Ramos (cell line): ENCODE measurements around the gene CHRM2.
"Not testable (repeated sequence)": the region's sequence is repeated elsewhere in the genome, so short reads cannot be mapped to it uniquely, and the experiment has no call there.

Source experiments
- in situ Hi-C: fragments of 300-500 bp; cut with MboI; formaldehyde crosslinking; loops from one replicate; pipeline ENCODE4 v1.14.3; 2022; ENCODE audit warnings: low sequenced_read_pairs; ENCODE audit not compliant: unreplicated experiment

The CHRM2 gene

GRCh38 chr7:136868496-136869000, at the start of gene CHRM2:
TSS of gene CHRM2 (plus strand) at chr7:136868652. CDS start at chr7:137014866, 146,214 bp downstream.
- in situ Hi-C loops, result no loop called here

GRCh38 chr7:136831398-136831797, 37.1 kb upstream of the CHRM2 start:
- in situ Hi-C loops, result not testable (repeated sequence)

- in situ Hi-C loops, result no loop called here
These were observed 22.5 kb upstream of the CHRM2 start for GRCh38 chr7:136845899-136846465.

- in situ Hi-C loops, result no loop called here
These were observed 20.6 kb upstream of the CHRM2 start for GRCh38 chr7:136847858-136848257.

- in situ Hi-C loops, result no loop called here
These were observed 14.8 kb upstream of the CHRM2 start for GRCh38 chr7:136853654-136854053.

GRCh38 chr7:136857573-136857972, 10.9 kb upstream of the CHRM2 start:
- in situ Hi-C loops, result no loop called here

- in situ Hi-C loops, result no loop called here
These were observed 8.6 kb upstream of the CHRM2 start for GRCh38 chr7:136859803-136860202.

- in situ Hi-C loops, result no loop called here
These were observed 3.2 kb upstream of the CHRM2 start for GRCh38 chr7:136865236-136865635.

- in situ Hi-C loops, result no loop called here
These were observed 2.7 kb upstream of the CHRM2 start for GRCh38 chr7:136865777-136866176.

GRCh38 chr7:136869001-136869961, 829 bp downstream of the CHRM2 start:
- in situ Hi-C loops, result no loop called here

- in situ Hi-C loops, result no loop called here
These were observed 1.8 kb downstream of the CHRM2 start for GRCh38 chr7:136869991-136870865.

- in situ Hi-C loops, result no loop called here
These were observed 2.5 kb downstream of the CHRM2 start for GRCh38 chr7:136870866-136871487.

GRCh38 chr7:136874393-136875032, 6.1 kb downstream of the CHRM2 start:
- in situ Hi-C loops, result no loop called here

- in situ Hi-C loops, result no loop called here
These were observed 9.1 kb downstream of the CHRM2 start for GRCh38 chr7:136877509-136877908.

- in situ Hi-C loops, result no loop called here
These were observed 9.5 kb downstream of the CHRM2 start for GRCh38 chr7:136877990-136878389.

GRCh38 chr7:136878878-136879277, 10.4 kb downstream of the CHRM2 start:
- in situ Hi-C loops, result no loop called here

- in situ Hi-C loops, result no loop called here
These were observed 14.6 kb downstream of the CHRM2 start for GRCh38 chr7:136883046-136883445.

GRCh38 chr7:136884492-136884891, 16.0 kb downstream of the CHRM2 start:
- in situ Hi-C loops, result no loop called here

GRCh38 chr7:136887317-136887716, 18.9 kb downstream of the CHRM2 start:
- in situ Hi-C loops, result no loop called here
